Activated CD4-positive, alpha-beta T cell treated with anti-CD3 and anti-CD28 coated beads for 36 hours (primary cell): ENCODE measurements around the gene CEACAM5. TPM values are rescaled to one million over a fixed set of nuclear protein-coding genes. Genes with fewer than 3 reads are reported as not detected.

Experiments
- ATAC-seq: fragments of 200-7000 bp; cut with Tn5 transposase; one replicate; pipeline ENCODE4 v1.10.0; 2021; ENCODE audit warnings: mild to moderate bottlenecking, moderate library complexity
- CTCF ChIA-PET: fragments of 350-600 bp; sonication (Branson Sonifier 250); formaldehyde crosslinking; loops from one replicate; lab custom pipeline; 2021; ENCODE audit warnings: antibody characterized with exemption; lab: Charles Lee
- POLR2A ChIA-PET: fragments of 350-600 bp; sonication (Branson Sonifier 250); formaldehyde crosslinking; loops from one replicate; lab custom pipeline; 2021; ENCODE audit warnings: antibody characterized with exemption, inconsistent platforms; lab: Charles Lee
- DNase-seq: peaks from one replicate; pipeline ENCODE4 v3.0.0-alpha.2; 2020
- H3K27ac Mint-ChIP-seq: one replicate; pipeline ENCODE4 v1.8.0; 2021; ENCODE audit warnings: mixed read lengths
- H3K27me3 Mint-ChIP-seq: one replicate; pipeline ENCODE4 v1.8.0; 2021; ENCODE audit warnings: mixed read lengths
- H3K36me3 Mint-ChIP-seq: one replicate; pipeline ENCODE4 v1.8.0; 2021; ENCODE audit warnings: low read depth, mixed read lengths
- H3K4me1 Mint-ChIP-seq: one replicate; pipeline ENCODE4 v1.8.0; 2021; ENCODE audit warnings: mixed read lengths
- H3K4me3 Mint-ChIP-seq: one replicate; pipeline ENCODE4 v1.8.0; 2021; ENCODE audit warnings: mild to moderate bottlenecking, moderate library complexity, mixed read lengths
- H3K9me3 Mint-ChIP-seq: one replicate; pipeline ENCODE4 v1.8.0; 2021; ENCODE audit warnings: low read depth, mixed read lengths
- intact Hi-C, 2 experiments: fragments of 100-400 bp; cut with DNase I in 1 of 2; cut with micrococcal nuclease in 1 of 2; formaldehyde crosslinking; loops; one replicate each; pipeline versions ENCODE4 v1.14.2 to v1.15.1; 2022 to 2024; cut with DNase I, micrococcal nuclease
- total RNA-seq, 2 experiments: library from RNA; stranded (reverse); gene quantifications; one replicate each; pipeline ENCODE4 v1.2.3, GENCODE V29; 2021

CEACAM5 gene
- total RNA-seq, 2 experiments from 2014 or later = not detected

- peaks cover 34% of the 10 kb centered on the region for H3K27me3 Mint-ChIP-seq
- intact Hi-C loops = loop anchor here in 1 of 2 experiments (5.0 kb wide), 1 partner anchor 68 kb away; no protein-coding TSS in a partner anchor
- DNase-seq = no peak
- H3K9me3 Mint-ChIP-seq = no peaks in the 10 kb centered on the region
- no peaks in the 10 kb centered on the region for H3K36me3 Mint-ChIP-seq
- peaks cover 3% of the 10 kb centered on the region for H3K4me1 Mint-ChIP-seq
- ATAC-seq = no peak
- H3K4me3 Mint-ChIP-seq = no peak overlapping the region
- ChIA-PET CTCF (interaction anchor here (1.0 to 1.9 kb wide), 5 partner anchors 17 to 68 kb away, joined by 3 to 9 read pairs (median 7); no protein-coding TSS in a partner anchor), POLR2A (no interaction called here)
- no peak overlapping the region for H3K27ac Mint-ChIP-seq
Observed at GRCh38 chr19:41709951-41710645, 1.7 kb downstream of the CEACAM5 start.

GRCh38 chr19:41711376-41712261 is 3.2 kb downstream of the CEACAM5 start:
- ATAC-seq = no peak
- ChIA-PET POLR2A (no interaction called here), CTCF (interaction anchor here (0.6 to 1.9 kb wide), 7 partner anchors 19 to 275 kb away, joined by 3 to 9 read pairs (median 4); no protein-coding TSS in a partner anchor)
- no peak for DNase-seq
- Mint-ChIP-seq H3K4me3 (no peak overlapping the region), H3K9me3 (no peaks in the 10 kb centered on the region), H3K27me3 (peaks cover 29% of the 10 kb centered on the region), H3K27ac (no peak overlapping the region), H3K4me1 (no peaks in the 10 kb centered on the region), H3K36me3 (no peaks in the 10 kb centered on the region)
- intact Hi-C loops = no loop called here

GRCh38 chr19:41714598-41714997 is 6.2 kb downstream of the CEACAM5 start:
- DNase-seq = no peak
- Mint-ChIP-seq H3K36me3 (no peaks in the 10 kb centered on the region), H3K4me1 (no peaks in the 10 kb centered on the region), H3K4me3 (no peak overlapping the region), H3K27me3 (peaks cover 21% of the 10 kb centered on the region), H3K9me3 (no peaks in the 10 kb centered on the region), H3K27ac (no peak overlapping the region)
- ATAC-seq = no peak
- CTCF ChIA-PET = interaction anchor here (2.1 kb wide), 1 partner anchor 39 kb away, joined by 6 read pairs; no protein-coding TSS in a partner anchor
- intact Hi-C loops = no loop called here
- POLR2A ChIA-PET = no interaction called here

- no peak overlapping the region for H3K27ac Mint-ChIP-seq
- intact Hi-C loops = no loop called here
- POLR2A ChIA-PET = no interaction called here
- no peak for DNase-seq
- no peak for ATAC-seq
- no peaks in the 10 kb centered on the region for H3K9me3 Mint-ChIP-seq
- H3K27me3 Mint-ChIP-seq = peaks cover 27% of the 10 kb centered on the region
- H3K4me3 Mint-ChIP-seq = no peak overlapping the region
- no peaks in the 10 kb centered on the region for H3K36me3 Mint-ChIP-seq
- CTCF ChIA-PET = interaction anchor here (1.5 to 2.3 kb wide), 2 partner anchors 12 to 66 kb away, joined by 3 to 10 read pairs; no protein-coding TSS in a partner anchor
- no peaks in the 10 kb centered on the region for H3K4me1 Mint-ChIP-seq
Observed at GRCh38 chr19:41718761-41719160, 10.3 kb downstream of the CEACAM5 start.

- no peaks in the 10 kb centered on the region for H3K36me3 Mint-ChIP-seq
- CTCF ChIA-PET = interaction anchor here (1.0 kb wide), 1 partner anchor 150 kb away, joined by 3 read pairs; no protein-coding TSS in a partner anchor
Observed at GRCh38 chr19:41720103-41720502, 11.7 kb downstream of the CEACAM5 start.

GRCh38 chr19:41726493-41726892 is 18.1 kb downstream of the CEACAM5 start:
- intact Hi-C loops = no loop called here
- DNase-seq (no peak), ATAC-seq (no peak)
- no peaks in the 10 kb centered on the region for H3K36me3 Mint-ChIP-seq
- H3K27me3 Mint-ChIP-seq = peaks cover 43% of the 10 kb centered on the region
- no peaks in the 10 kb centered on the region for H3K4me1 Mint-ChIP-seq
- no peak overlapping the region for H3K4me3 Mint-ChIP-seq
- H3K9me3 Mint-ChIP-seq = no peaks in the 10 kb centered on the region
- CTCF ChIA-PET = interaction anchor here (1.6 to 3.8 kb wide), 2 partner anchors 17 to 20 kb away, joined by 8 to 11 read pairs; no protein-coding TSS in a partner anchor
- POLR2A ChIA-PET = no interaction called here
- H3K27ac Mint-ChIP-seq = no peak overlapping the region

More at GRCh38 chr19:41720103-41720502, 11.7 kb downstream of the CEACAM5 start:
- H3K4me1 Mint-ChIP-seq = no peaks in the 10 kb centered on the region
- DNase-seq = no peak
- ATAC-seq = no peak
- intact Hi-C loops = no loop called here
- no peaks in the 10 kb centered on the region for H3K9me3 Mint-ChIP-seq
- H3K27ac Mint-ChIP-seq = no peak overlapping the region
- H3K4me3 Mint-ChIP-seq = no peak overlapping the region
- peaks cover 27% of the 10 kb centered on the region for H3K27me3 Mint-ChIP-seq
- POLR2A ChIA-PET = no interaction called here

- Mint-ChIP-seq H3K27ac (no peak overlapping the region), H3K4me3 (no peak overlapping the region), H3K9me3 (no peaks in the 10 kb centered on the region), H3K36me3 (no peaks in the 10 kb centered on the region), H3K27me3 (peaks cover 51% of the 10 kb centered on the region), H3K4me1 (peaks cover 9% of the 10 kb centered on the region)
- intact Hi-C loops = no loop called here
- DNase-seq (no peak), ATAC-seq (no peak)
- CTCF ChIA-PET = interaction anchor here (0.6 to 5.1 kb wide), 2 partner anchors 9 to 19 kb away, joined by 3 to 28 read pairs; partner anchors contain the start of gene CEACAM6
- POLR2A ChIA-PET = no interaction called here
Observed at GRCh38 chr19:41734156-41734555, 25.7 kb downstream of the CEACAM5 start.

- Mint-ChIP-seq H3K27ac (no peak overlapping the region), H3K36me3 (no peaks in the 10 kb centered on the region), H3K9me3 (no peaks in the 10 kb centered on the region), H3K4me1 (peaks cover 9% of the 10 kb centered on the region), H3K4me3 (no peak overlapping the region), H3K27me3 (peaks cover 53% of the 10 kb centered on the region)
- ATAC-seq = no peak
- DNase-seq = no peak
- intact Hi-C loops = no loop called here
- POLR2A ChIA-PET = interaction anchor here (0.6 kb wide), 1 partner anchor 472 kb away, joined by 6 read pairs; no protein-coding TSS in a partner anchor
- CTCF ChIA-PET = interaction anchor here (0.6 to 5.1 kb wide), 2 partner anchors 19 to 57 kb away, joined by 3 to 28 read pairs; partner anchors contain the start of gene CEACAM6
Observed at GRCh38 chr19:41734585-41734984, 26.2 kb downstream of the CEACAM5 start.

GRCh38 chr19:41735071-41735600 is 26.7 kb downstream of the CEACAM5 start:
- ChIA-PET CTCF (interaction anchor here (0.6 to 5.1 kb wide), 3 partner anchors 18 to 56 kb away, joined by 3 to 28 read pairs (median 4); partner anchors contain the start of gene CEACAM6), POLR2A (interaction anchor here (0.6 kb wide), 1 partner anchor 472 kb away, joined by 6 read pairs; no protein-coding TSS in a partner anchor)
- peaks cover 13% of the 10 kb centered on the region for H3K4me1 Mint-ChIP-seq
- no peaks in the 10 kb centered on the region for H3K9me3 Mint-ChIP-seq
- no peak overlapping the region for H3K27ac Mint-ChIP-seq
- H3K27me3 Mint-ChIP-seq = peaks cover 55% of the 10 kb centered on the region
- DNase-seq (no peak), ATAC-seq (no peak)
- H3K4me3 Mint-ChIP-seq = no peak overlapping the region
- intact Hi-C loops = no loop called here
- no peaks in the 10 kb centered on the region for H3K36me3 Mint-ChIP-seq

GRCh38 chr19:41739361-41739760 is 30.9 kb downstream of the CEACAM5 start:
- ChIA-PET CTCF (interaction anchor here (0.8 to 4.1 kb wide), 6 partner anchors 13 to 98 kb away, joined by 4 to 30 read pairs (median 6); no protein-coding TSS in a partner anchor), POLR2A (no interaction called here)
- intact Hi-C loops = no loop called here
- Mint-ChIP-seq H3K9me3 (no peaks in the 10 kb centered on the region), H3K27ac (no peak overlapping the region), H3K27me3 (peaks cover 36% of the 10 kb centered on the region), H3K4me1 (peaks cover 30% of the 10 kb centered on the region), H3K36me3 (no peaks in the 10 kb centered on the region), H3K4me3 (no peak overlapping the region)
- no peak for DNase-seq
- no peak for ATAC-seq
